Germinal center (tissue), 1 donor: Measurements from ENCODE around the gene ZC3H12D.
"Not testable (repeated sequence)": the region's sequence is repeated elsewhere in the genome, so short reads cannot be mapped to it uniquely, and the experiment has no call there.

ENCODE experiments used
- DNase-seq: peaks from one replicate; pipeline ENCODE4 v3.0.0; 2012; ENCODE audit warnings: mixed read lengths, low spot score

ZC3H12D gene

DNA sequence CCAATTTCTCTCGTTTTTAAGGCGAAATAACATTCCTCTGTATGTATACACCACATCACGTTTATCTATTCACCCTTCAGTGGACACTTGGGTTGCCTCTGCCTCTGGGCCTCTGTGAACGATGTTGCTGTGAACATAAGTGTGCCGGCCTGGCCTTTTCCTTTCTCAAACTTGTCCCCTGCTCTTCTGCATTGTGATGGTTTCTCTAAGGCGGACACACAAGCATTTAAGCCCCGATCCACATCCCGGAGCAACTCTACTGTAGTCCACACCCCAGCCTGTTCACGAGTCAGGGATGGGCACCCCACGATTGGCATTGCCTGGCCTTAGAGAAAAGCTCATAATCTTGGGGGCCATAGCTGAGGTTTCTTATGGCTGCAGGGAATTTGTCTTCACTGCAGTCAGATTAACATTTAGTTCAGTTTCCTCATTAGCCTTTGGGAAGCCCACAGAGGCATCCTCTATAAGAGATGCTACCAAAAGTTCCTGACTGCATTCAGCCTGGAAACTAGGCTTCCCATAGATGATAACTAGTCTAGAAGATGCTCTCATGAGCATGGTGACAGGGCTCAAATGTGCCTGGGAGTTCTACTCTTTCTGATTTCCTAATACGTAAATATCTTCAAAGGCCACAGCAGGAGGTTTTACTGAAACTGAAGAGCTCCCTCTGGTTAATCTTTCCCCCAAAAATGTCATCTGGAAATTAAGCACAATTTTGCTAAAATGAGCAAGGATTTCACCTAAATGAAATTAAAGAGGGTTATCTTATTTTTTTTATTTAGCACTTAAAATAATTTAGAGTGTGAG, 762 bp downstream of the ZC3H12D start:
- DNase-seq = no peak

DNA sequence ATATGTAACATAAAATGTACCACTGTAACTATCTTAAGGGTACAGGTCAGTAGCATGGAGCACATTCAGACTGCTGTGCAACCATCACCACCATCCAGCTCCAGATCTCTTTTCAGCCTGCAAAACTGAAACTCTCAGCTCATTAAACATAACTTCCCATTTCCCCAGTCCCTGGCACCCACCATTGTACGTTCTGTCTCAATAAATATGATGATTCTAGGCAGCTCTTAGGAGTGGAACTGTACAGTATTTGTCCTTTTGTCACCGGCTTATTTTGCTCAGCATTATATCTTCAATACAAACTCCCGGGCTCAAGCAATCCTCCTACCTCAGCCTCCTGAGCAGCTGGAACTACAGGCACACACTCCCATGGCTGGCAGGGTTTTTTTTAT, 1.5 kb downstream of the ZC3H12D start:
- no peak for DNase-seq

DNA sequence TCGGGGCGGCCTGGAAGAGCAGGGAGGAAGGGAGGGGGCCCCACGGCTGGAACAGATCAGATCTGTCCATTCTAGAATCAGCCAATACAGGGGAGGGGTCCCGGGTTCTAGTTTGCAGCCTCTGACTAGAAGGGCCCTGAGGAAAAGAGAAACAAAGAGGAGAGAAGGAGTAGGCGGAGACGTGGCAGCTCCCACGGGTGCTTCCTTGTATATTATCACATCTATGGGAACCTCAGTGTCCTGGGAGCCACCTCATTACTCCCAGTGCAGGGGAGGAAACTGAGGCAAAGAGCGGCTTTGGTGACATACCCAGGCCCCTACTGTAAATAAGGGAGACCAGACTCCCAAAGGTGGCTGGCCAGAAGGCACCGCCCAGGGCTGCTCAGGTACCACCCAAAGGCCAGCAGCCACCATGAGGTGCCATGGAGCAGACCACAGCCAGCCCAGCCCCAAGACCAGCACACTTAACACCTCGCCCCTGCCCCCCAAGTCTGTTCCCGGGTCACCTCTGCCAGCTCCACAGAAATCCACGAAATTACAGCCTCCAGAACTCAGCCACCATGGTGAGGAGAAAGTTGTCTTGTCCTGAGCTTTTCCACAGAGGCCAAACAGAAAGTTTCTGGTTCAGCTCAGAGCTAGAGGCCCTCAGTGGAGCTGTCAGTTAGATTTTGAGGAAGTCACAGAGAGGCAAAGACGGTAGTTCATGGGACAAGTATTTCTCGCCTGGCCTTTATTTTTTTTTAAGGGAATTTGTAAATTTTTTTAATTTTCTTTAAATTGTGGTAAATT, 2.1 kb downstream of the ZC3H12D start:
- no peak for DNase-seq

DNA sequence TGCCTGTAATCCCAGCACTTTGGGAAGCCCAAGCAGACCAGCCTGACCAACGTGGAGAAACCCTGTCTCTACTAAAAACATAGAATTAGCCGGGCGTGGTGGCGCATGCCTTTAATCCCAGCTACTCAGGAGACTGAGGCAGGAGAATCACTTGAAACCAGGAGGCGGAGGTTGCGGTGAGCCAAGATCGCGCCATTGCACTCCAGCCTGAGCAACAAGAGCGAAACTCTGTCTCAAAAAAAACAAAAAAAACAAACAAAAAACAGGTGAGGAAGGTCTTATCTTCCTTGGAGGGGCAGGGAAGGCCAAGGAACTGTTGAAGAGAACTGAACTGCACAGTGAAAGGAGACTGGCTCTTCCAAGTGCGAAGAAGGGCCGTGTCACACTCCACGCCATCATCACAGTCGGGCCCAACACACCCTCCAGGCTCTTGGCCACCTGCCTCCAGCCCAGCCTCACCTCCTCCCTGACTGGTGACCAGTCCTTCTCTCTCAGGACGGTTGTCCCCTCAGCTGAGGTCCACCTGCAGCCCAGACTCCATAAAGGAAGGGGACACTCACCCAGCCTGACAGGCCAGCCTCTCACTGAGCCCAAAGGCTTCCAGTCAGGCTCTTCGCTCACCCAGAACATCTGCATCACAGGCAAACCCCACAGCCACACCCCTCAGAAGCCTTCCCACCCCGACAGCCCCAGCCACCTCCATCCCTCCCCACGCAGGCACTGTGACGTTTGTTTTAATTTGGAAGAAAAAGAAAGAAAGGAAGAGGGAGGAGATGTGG, 4.1 kb downstream of the ZC3H12D start:
- no peak for DNase-seq

DNA sequence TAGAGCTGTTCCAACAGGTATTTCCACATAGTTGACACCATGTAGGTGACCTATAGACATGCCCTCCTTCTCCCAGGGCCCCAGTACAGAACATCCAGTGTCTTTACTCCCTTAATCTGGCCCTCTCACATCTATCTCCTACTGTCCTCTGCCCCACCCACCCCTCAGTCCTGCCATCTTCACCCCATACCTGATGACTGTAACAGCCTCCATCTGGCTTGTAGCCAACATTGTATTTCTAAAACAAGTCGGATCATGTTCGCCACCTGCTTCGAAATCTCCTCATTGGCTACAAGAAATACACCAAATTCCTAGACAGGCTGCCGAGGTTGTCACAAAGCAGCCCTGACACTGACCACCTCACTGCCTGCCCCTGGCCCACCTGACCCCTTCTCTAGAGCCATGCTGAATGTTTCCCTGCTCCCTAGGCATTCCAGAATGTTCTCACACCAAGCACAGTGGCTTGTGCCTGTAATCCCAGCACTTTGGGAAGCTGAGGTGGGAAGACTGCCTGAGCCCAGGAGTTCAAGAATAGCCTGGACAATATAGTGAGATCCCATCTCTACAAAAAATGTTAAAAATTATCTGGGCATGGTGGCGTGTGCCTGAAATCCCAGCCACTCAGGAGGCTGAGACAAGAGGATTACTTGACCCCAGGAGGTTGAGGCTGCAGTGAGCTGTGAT, 6.0 kb downstream of the ZC3H12D start:
- DNase-seq = no peak

DNA sequence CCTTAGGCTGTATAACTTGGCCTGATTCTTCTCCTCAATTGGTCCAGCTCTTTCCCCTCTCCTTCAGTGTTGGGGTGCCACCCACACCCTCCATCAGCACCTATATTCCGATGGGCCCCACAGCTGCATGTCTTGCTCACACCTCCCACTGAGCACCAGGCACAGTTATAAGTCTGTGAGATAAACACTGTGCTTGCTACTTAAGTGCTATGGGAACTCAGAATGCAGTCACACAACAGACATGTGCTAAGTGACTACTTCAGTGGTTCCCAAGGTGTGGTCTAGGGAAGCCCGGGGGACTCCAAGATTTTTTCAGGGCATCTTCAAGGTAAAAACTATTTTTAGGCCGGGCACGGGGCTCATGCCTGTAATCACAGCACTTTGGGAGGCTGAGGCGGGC, 7.3 kb downstream of the ZC3H12D start:
- DNase-seq = no peak

DNA sequence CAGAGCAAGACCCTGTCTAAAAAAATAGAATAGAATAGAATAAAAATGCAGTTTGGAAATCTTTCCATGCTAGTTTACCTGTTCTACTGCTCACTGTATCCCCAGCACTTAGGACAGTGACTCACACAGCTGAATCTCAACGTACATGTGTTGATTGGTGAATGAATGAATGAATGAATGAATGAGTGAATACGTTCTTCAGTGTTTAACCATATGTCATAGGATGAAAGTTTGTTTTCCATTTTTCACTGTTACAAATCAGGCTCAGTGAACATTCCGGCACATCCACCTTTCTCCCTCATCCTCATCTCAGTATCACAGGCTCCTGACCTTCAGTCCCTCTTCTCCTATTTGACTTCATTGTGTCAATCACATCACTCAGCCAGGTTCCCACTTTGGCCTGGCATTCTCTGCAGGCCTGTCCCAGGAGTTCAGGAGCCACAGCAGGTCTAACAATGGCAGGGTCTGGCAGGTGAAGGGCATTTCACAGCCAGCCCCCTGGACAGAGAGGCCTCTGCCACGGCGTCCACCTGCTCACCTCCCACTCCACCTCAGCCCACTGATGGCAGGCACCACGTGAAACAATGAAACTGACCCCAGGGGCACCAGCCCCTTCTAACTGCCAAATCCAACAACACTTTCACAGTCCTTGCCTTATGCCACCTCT, 7.9 kb downstream of the ZC3H12D start:
- DNase-seq = no peak

DNA sequence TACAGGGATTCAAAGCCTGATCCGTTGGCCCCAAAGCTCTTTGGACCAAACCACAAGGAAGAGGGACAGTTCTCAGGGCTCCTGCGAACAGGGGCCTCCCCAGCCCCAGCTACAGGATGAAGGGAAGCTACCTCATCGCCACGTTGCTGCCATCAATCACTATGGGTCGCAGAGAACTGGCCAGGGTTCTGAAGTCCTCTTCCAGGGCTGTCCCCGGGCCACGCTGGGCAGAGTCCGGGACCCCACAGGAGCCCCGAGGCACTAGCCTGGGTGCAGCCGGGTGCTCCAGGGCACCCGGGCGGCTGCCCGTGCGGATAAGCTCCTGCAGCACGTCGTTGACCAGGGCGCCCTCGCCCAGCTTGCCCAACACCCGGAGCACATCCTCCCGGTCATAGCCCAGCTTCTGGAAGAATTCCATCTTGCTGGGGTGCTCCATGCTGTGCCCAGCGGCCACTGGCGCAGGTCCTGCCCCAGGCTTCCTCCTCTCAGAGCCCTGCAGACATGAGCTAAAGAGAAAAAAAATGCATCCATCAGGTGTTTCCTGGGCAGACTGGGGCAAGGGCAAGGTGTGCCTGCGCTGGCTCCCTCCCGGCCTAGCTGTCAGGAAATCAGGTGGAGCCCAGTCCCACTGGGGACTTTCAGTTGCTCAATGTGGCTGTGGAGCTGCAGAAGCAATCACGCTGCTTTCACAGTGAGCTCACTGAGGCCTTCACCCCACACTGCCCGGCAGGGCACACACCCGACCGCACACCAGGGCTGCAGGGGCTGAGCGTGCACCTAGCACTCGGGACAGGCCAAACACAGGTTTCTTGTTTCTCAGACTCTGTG, 10.5 kb downstream of the ZC3H12D start:
- no peak for DNase-seq

DNA sequence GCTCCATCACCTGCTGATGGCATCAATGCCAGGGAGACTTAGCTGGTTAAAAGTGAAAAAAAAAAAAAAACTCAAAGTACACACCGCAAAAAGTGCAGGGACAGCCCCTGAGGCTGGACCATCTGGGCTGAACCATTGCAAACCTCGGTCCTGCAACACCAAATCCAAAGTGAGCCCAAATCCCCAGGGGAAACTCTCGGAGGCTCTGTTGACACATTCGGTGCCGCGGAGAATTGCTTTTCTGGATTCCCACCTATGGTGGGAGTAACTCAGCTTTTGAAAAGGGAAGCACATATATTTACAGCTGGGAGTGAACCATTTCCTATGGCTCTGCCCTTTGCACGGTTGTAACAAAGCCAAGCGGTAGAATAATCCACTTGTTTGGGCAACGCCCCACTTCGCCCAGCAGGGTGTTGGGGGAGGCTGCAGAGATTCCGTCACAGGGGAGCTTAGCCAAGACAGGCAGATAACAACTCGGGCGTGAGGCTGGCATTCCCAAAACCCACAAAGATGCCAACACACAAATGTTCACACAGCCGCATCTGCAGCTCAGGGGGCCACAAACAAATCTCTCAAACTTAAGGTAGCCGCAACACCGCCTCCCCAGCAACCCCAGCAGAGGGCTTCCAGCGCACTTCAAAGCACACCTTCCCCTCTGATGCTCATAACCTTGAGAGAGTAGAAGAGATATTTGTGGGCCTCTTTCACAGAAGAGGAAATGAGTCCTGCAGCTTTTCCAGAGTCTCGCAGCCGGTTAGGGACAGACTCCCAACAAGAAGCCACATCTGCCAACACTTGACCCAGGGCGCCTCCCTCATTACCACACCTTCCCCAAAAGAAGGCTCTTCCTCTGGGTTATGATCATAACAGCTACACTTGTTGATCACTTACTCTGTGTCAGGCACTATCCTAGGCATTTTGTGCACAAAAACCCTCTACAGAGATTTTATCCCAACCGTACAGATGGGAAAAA, 11.4 kb downstream of the ZC3H12D start:
- DNase-seq = no peak

DNA sequence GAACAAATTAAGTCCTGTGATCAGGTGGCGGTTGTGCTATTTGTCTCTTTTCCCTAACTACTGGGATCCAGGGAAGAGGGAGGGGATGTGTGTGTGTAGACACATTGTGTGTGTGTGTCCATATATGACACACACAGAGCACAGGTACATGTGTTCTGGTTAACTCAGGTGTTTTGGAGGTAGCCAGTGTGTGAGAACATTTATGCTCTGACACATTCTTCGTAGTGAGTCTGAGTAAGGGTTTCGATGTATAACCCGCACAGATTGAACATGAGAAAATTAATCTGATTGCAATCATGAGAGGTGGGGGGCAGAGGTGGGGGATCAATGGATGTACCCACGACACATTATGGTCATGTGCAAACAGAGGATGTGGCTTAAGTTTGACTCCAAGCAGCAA, 12.6 kb downstream of the ZC3H12D start:
- DNase-seq = no peak

DNA sequence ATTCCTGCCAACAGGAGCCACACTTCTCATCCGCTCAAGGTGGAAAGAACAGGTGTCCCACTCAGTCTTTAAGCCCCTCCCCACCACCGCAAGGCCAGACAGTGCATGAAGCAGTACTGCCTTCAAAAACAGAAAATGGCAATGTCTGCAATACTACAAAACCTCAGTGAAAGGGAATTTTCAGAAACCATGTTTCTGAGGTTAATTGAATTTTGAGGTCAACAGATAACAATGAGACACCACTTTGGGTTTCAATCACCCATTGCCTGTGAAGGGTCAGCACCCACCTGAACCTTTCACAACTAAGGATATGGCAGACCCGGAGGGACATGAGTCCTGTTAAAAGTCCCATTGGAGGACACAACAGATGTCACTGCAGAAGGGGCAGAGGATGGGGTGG, 13.0 kb downstream of the ZC3H12D start:
- no peak for DNase-seq

DNA sequence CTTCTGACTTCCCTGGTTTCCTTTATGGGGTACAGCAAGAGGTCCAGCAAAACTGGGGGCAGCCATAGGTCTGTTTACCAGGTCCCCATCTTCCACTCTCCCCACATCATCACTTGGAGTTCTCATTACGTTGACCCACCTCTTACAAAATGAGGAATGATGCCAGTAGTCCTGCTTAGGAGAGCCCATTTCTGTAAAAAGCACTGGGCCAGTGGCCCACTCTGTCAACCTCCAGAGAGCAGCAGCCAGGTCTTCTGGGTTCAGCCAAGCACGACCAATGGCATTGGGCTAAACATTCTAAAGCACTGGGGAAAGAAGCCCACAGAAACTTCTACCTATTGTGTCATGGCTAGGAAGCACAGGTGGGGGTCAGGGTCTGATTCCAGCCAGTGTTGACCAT, 13.9 kb downstream of the ZC3H12D start:
- no peak for DNase-seq

DNA sequence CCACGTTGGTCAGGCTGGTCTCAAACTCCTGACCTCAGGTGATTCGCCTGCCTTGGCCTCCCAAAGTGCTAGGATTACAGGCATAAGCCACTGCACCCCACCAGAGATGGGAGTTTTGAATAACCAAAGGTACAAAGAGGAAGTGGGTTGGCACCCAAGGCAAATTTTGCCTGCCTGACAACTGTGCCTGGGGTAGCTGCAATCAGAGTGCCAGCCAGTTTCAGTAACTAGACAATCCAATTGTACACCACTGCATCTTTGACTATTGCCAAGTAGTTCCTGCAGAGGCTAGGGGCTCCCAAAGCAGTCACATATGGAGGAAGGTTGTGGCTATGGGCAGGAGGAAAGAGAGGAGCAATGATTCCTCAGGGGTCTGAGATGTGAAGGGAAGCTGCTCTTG, 16.6 kb downstream of the ZC3H12D start:
- DNase-seq = no peak

DNA sequence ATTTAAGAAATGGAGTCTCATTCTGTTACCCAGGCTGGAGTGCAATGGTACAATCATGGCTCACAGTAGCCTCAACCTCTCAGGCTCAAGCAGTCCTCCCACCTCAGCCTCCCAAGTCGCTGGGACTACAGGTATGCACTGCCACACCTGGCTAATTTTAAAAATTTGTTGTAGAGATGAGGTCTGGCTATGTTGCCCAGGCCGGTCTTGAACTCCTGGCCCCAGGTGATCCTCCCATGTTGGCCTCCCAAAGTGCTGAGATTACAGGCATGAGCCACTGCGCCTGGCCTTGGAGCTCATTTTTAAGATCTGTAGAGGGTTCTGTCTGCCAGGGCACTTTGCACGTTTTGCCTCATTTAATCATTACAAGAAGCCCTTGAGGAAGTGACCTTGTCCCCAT, 17.5 kb downstream of the ZC3H12D start:
- no peak for DNase-seq

DNA sequence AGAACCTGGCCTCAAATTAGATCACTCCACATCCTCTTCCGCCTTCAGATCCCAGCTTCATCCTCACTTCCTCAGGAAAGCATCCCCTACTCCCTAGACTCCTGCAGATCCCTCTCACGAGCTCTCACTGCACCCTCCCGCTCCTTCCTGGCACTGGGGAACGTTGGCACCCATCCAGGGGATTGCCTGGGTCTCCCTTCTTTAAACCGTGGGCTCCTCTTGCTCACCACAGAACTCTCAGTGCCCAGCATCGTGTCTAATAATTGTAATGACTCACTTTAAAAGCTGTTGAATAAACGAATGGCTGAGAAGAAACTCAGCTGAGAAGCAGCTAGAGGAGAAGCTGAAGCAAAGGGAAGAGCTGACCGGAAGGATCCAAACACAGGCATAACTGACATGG, 20.4 kb downstream of the ZC3H12D start:
- DNase-seq = no peak

DNA sequence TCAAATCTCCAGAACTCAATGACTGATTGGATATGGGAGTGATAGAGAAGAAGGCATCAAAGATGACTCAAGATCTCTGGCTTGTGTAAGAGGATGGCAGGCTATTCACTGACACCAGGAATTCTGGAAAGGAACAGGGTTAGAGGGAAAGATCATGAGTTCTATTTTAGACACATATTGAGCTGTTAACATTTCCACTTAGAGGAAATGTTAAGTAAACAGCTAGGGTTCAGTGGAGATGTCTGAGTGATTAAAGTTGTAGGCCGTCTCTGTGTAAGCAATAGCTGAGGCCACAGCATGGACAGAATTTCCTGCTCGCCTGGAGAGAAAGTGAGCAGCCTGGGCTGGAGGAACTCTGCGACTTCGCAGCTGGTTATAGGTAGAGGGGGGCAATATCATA, 21.0 kb downstream of the ZC3H12D start:
- no peak for DNase-seq

DNA sequence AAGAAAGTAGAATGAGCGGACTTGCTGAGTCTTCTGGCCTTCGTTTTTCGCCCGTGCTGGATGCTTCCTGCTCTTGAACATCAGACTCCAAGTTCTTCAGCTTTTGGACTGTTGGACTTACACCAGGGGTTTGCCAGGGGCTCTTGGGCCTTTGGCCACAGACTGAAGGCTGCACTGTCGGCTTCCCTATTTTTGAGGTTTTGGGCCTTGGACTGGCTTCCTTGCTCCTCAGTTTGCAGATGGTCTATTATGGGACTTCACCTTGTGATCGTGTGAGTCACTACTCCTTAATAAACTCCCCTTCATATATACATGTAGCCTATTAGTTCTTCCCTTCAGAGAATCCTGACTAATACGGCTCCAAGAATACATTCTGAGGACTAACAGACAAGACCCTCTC, 22.1 kb downstream of the ZC3H12D start:
- DNase-seq = not testable (repeated sequence)

DNA sequence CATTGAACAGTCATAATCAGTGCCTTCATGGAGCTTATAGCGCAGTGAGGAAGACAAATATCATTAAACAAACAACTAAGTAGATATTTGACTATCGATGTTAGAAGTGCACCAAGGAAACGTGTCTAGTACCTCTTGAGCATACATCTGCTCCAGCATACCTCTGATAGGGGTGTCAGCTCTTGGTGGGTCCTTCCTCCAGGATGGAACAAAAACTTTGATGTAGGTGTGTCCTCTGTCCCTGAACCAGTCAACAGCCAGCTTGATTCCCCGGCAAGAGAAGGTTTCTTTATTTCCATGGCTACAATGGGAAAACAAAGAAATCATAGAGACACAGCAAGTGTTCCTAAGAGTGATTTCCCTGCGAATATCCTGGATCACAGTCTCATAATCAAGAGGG, 23.1 kb downstream of the ZC3H12D start:
- no peak for DNase-seq

DNA sequence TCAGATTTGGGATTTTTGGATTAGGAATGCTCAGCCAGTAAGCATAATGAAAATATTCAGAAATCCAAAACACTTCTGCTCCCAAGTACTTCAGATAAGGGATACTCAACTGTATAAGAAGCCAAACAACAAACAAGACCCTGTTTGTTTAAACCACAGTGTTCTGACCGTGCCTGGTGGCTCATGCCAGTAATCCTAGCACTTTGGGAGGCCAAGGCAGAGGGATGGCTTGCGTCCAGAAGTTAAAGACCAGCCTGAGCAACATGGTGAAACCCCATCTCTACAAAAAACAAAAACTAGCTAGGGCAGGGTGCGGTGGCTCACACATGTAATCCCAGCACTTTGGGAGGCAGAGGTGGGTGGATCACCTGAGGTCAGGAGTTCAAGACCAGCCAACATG, 24.6 kb downstream of the ZC3H12D start:
- DNase-seq = not testable (repeated sequence)

DNA sequence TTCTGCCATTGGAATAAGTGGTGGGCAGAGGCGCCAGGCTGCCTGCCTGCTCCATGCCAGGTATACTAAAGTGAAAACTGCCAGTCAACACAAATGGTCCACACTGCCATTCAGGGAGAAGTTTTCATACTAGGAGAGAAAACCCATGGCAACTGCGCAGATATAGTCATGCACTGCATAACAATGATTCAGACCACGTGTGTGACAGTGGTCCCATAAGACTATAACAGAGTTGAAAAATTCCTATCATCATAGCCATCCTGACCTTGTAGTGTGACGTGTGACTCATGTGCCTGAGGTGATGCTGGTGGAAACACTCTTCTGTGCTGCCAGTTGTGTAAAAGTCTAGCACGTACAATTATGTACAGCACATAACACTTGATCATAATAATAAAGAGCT, 25.1 kb downstream of the ZC3H12D start:
- DNase-seq = no peak
